ENCODE results near the gene SERTAD3.
"Not testable (repeated sequence)": the region's sequence is repeated elsewhere in the genome, so short reads cannot be mapped to it uniquely, and the experiment has no call there.

SERTAD3 gene

GRCh38 chr19:40461669-40462221, 17.6 kb upstream of the SERTAD3 start:
- Histone ChIP-seq H3K36me3 (replicated peaks) (no peaks in the 10 kb centered on the region), H3K27me3 (replicated peaks) (no peaks in the 10 kb centered on the region), H3K4me3 (ENCODE audit: low read depth, low read length) (no peak overlapping the region), H3K27ac (no peak overlapping the region)
- no peak for TF ChIP-seq CTCF (IDR thresholded peaks at IDR 0.05; ENCODE audit: low read depth, low read length, missing control alignments)
- in situ Hi-C loops (cut with HindIII; ENCODE audit: low pct_ligation_motif_present, low sequenced_read_pairs), result no loop called here
- DNase-seq, result no peak

GRCh38 chr19:40460185-40460584, 16.1 kb upstream of the SERTAD3 start:
- H3K27ac ChIP-seq, result no peak overlapping the region
- H3K27me3 ChIP-seq (replicated peaks), result no peaks in the 10 kb centered on the region
- no peak overlapping the region for H3K4me3 ChIP-seq (ENCODE audit: low read depth, low read length)
- H3K36me3 ChIP-seq (replicated peaks), result no peaks in the 10 kb centered on the region
- no peak for DNase-seq
- TF ChIP-seq CTCF (IDR thresholded peaks at IDR 0.05; ENCODE audit: low read depth, low read length, missing control alignments), result no peak
- in situ Hi-C loops (cut with HindIII; ENCODE audit: low pct_ligation_motif_present, low sequenced_read_pairs), result no loop called here

- TF ChIP-seq CTCF (IDR thresholded peaks at IDR 0.05; ENCODE audit: low read depth, low read length, missing control alignments), result no peak
Measured at GRCh38 chr19:40458597-40458974, 14.5 kb upstream of the SERTAD3 start.

GRCh38 chr19:40457953-40458596, 13.9 kb upstream of the SERTAD3 start:
- Histone ChIP-seq H3K27ac (no peak overlapping the region), H3K27me3 (replicated peaks) (no peaks in the 10 kb centered on the region), H3K4me3 (ENCODE audit: low read depth, low read length) (no peak overlapping the region), H3K36me3 (replicated peaks) (no peaks in the 10 kb centered on the region)
- in situ Hi-C loops (cut with HindIII; ENCODE audit: low pct_ligation_motif_present, low sequenced_read_pairs), result no loop called here
- TF ChIP-seq CTCF (IDR thresholded peaks at IDR 0.05; ENCODE audit: low read depth, low read length, missing control alignments), result no peak
- DNase-seq, result no peak

More at GRCh38 chr19:40458597-40458974, 14.5 kb upstream of the SERTAD3 start:
- Histone ChIP-seq H3K4me3 (ENCODE audit: low read depth, low read length) (no peak overlapping the region), H3K27ac (no peak overlapping the region), H3K36me3 (replicated peaks) (no peaks in the 10 kb centered on the region), H3K27me3 (replicated peaks) (no peaks in the 10 kb centered on the region)
- in situ Hi-C loops (cut with HindIII; ENCODE audit: low pct_ligation_motif_present, low sequenced_read_pairs), result no loop called here
- DNase-seq, result no peak

GRCh38 chr19:40457048-40457447, 12.9 kb upstream of the SERTAD3 start:
- H3K4me3 ChIP-seq (ENCODE audit: low read depth, low read length), result no peak overlapping the region
- TF ChIP-seq CTCF (IDR thresholded peaks at IDR 0.05; ENCODE audit: low read depth, low read length, missing control alignments), result no peak
- no peak overlapping the region for H3K27ac ChIP-seq
- H3K36me3 ChIP-seq (replicated peaks), result no peaks in the 10 kb centered on the region
- in situ Hi-C loops (cut with HindIII; ENCODE audit: low pct_ligation_motif_present, low sequenced_read_pairs), result no loop called here
- DNase-seq, result no peak
- no peaks in the 10 kb centered on the region for H3K27me3 ChIP-seq (replicated peaks)

GRCh38 chr19:40453943-40454342, 9.8 kb upstream of the SERTAD3 start:
- H3K27ac ChIP-seq; in situ Hi-C loops (cut with HindIII; ENCODE audit: low pct_ligation_motif_present, low sequenced_read_pairs); H3K4me3 ChIP-seq (ENCODE audit: low read depth, low read length); H3K36me3 ChIP-seq (replicated peaks); DNase-seq; H3K27me3 ChIP-seq (replicated peaks): not testable (repeated sequence)

Measured in brain microvascular endothelial cell (primary cell).